GM21786 (cell line): ENCODE results near the gene UTS2R.
A peak's percentile ranks its signal among the peaks of the same experiment; 100 is the strongest.
"Not testable (repeated sequence)": the region's sequence is repeated elsewhere in the genome, so short reads cannot be mapped to it uniquely, and the experiment has no call there.

Experiments
- ATAC-seq: cut with Tn5 transposase; IDR thresholded peaks from one replicate; pipeline ENCODE4 v1.9.1; 2021; ENCODE audit not compliant: unreplicated experiment

UTS2R gene

GRCh38 chr17:82334204-82334621 lies 37.4 kb upstream of the UTS2R start:
- ATAC-seq: no peak

- ATAC-seq: no peak
Observed at GRCh38 chr17:82334622-82335394, 36.8 kb upstream of the UTS2R start.

- ATAC-seq: no peak
Observed at GRCh38 chr17:82338858-82339633, 32.5 kb upstream of the UTS2R start.

GRCh38 chr17:82339634-82340580 lies 31.7 kb upstream of the UTS2R start:
- no peak for ATAC-seq

GRCh38 chr17:82342361-82343079 lies 29.0 kb upstream of the UTS2R start:
- no peak for ATAC-seq

- no peak for ATAC-seq
Observed at GRCh38 chr17:82343560-82343959, 28.0 kb upstream of the UTS2R start.

GRCh38 chr17:82344175-82344907 lies 27.2 kb upstream of the UTS2R start:
- ATAC-seq: no peak

- ATAC-seq: no peak
Observed at GRCh38 chr17:82345151-82345976, 26.2 kb upstream of the UTS2R start.

- no peak for ATAC-seq
Observed at GRCh38 chr17:82346342-82347300, 24.9 kb upstream of the UTS2R start.

GRCh38 chr17:82347994-82348393 lies 23.6 kb upstream of the UTS2R start:
- not testable (repeated sequence) for ATAC-seq

GRCh38 chr17:82348434-82348833 lies 23.1 kb upstream of the UTS2R start:
- ATAC-seq: no peak

- no peak for ATAC-seq
Observed at GRCh38 chr17:82348866-82349265, 22.7 kb upstream of the UTS2R start.

GRCh38 chr17:82349287-82349701 lies 22.3 kb upstream of the UTS2R start:
- ATAC-seq: no peak

GRCh38 chr17:82350182-82351030 lies 21.2 kb upstream of the UTS2R start:
- ATAC-seq: no peak

- ATAC-seq: peak; percentile 62
Observed at GRCh38 chr17:82351254-82351712, 20.3 kb upstream of the UTS2R start.

GRCh38 chr17:82351713-82352488 lies 19.7 kb upstream of the UTS2R start:
- ATAC-seq: no peak
